Measurements from ENCODE around the gene EFCAB10.
"Not testable (repeated sequence)": the region's sequence is repeated elsewhere in the genome, so short reads cannot be mapped to it uniquely, and the experiment has no call there.

Gene EFCAB10

DNA sequence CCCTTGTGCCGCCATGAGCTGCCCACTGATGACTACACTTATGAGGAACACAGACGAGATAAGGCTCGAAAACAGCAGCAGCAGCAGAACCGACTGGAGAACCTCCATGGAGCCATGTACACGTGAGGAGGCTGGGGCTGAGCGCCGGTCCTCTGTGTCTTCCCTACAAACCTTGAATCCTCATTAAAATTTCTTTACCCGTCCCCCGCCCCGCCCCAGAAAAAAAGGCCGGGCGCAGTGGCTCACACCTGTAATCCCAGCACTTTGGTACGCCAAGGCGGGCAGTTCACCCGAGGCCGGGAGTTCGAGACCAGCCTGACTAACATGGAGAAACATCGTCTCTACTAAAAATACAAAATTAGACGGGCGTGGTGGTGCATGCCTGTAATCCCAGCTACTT is 50.7 kb downstream of the EFCAB10 start:
- DNase-seq (ENCODE audit: low spot score): no peak

DNA sequence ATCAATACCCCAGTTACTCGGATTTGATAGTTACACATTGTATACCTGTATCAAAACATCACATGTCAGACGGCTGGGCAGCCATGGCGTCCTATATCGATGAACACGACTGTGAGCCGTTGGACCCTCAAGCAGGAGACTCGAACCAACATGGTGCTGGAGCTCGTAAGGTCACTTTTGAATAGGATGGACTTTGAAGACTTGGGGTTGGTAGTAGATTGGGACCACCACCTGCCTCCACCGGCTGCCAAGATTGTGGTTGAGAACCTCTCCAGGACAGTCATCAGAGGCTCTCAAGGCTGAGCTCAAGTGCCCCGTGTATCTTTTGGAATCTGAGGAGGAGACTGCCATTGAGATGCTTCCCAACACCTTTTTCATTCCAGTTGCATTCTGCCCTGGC is 51.2 kb downstream of the EFCAB10 start:
- DNase-seq (ENCODE audit: low spot score): no peak

- not testable (repeated sequence) for DNase-seq (ENCODE audit: low spot score)
Measured at GRCh38 chr7:105527737-105528136, 53.6 kb downstream of the EFCAB10 start.

DNA sequence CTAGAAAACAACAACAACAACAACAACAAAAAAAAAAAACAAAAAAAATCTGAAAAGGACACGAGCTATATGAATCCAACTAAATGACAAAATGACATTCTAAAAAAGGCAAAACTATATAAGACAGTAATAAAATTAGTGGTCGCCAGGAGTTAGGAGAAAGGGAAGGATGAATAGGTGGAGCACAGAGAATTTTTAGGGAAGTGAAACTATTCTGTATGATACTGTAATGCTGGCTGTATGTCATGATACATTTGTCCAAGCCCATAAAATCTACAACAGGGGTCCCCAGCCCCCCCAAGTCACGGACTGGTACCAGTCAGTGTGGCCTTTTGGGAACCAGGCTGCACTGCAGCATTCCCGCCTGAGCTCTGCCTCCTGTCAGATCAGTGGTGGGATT is 56.5 kb downstream of the EFCAB10 start:
- DNase-seq (ENCODE audit: low spot score): no peak

DNA sequence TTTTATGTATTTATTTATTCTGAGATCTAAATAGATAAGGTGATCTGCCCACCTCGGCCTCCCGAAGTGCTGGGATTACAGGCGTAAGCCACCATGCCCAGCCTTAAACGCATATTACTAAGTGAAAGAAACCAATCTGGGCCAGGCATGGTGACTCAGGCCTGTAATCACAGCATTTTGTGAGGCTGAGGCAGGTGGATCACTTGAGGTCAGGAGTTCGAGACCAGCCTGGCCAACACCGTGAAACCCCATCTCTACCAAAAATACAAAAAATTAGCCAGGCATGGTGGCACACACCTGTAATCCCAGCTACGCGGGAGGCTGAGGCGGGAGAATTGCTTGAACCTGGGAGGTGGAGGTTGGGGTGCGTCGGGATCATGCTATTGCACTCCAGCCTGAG is 56.9 kb downstream of the EFCAB10 start:
- not testable (repeated sequence) for DNase-seq (ENCODE audit: low spot score)

GRCh38 chr7:105521717-105522463 is 59.4 kb downstream of the EFCAB10 start, which contains the start of gene PUS7:
TSS of gene PUS7 (minus strand) at chr7:105522271. CDS start at chr7:105508512, 13,759 bp downstream.
- peak; percentile 90 for DNase-seq (ENCODE audit: low spot score)

GRCh38 chr7:105521027-105521716 is 60.1 kb downstream of the EFCAB10 start:
- DNase-seq (ENCODE audit: low spot score): peak; percentile 51

DNA sequence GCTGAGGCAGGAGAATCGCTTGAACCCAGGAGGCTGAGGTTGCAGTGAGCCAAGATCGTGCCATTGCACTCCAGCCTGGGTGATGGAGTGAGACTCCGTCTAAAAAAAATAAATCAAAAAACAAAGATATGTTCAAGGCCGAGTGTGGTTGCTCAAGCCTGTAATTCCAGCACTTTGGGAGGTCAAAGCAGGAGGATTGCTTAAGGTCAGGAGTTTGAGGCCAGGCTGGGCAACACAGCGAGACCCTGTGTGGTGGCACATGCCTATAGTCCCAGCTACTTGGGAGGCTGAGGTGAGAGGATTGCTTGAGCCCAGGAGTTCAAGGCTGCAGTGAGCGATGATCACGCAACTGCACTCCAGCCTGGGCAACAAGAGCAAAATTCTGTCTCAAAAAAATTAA is 60.7 kb downstream of the EFCAB10 start:
- DNase-seq (ENCODE audit: low spot score): not testable (repeated sequence)

GRCh38 chr7:105519353-105519752 is 61.9 kb downstream of the EFCAB10 start:
- no peak for DNase-seq (ENCODE audit: low spot score)

DNA sequence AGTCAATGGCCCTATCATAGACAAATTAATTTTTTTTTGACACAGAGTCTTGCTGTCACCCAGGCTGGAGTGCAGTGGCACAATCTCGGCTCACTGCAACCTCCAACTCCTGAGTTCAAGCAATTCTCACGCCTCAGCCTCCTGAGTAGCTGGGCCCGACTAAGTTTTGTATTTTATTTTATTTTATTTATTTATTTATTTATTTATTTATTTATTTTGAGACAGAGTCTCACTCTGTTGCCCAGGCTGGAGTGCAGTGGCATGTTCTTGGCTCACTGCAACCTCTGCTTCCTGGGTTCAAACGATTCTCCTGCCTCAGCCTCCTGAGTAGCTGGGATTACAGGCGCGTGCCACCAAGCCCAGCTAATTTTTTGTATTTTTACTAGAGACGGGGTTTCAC is 65.7 kb downstream of the EFCAB10 start:
- DNase-seq (ENCODE audit: low spot score): not testable (repeated sequence)

All from activated CD4-positive, alpha-beta T cell treated with anti-CD3 and anti-CD28 coated beads, Interleukin-2, Interleukin-4, amounts not matched to agents 100 ng/mL and 50 ng/mL, durations not matched to agents 16 hours and 8 hours (primary cell).